GM23248 (cell line): ENCODE measurements around the gene ANKRD11. TPM values are rescaled to one million over a fixed set of nuclear protein-coding genes. Genes with fewer than 3 reads are reported as not detected.
"Not testable (repeated sequence)": the region's sequence is repeated elsewhere in the genome, so short reads cannot be mapped to it uniquely, and the experiment has no call there.

Experiments
- DNase-seq: peaks from one replicate; pipeline ENCODE4 v3.0.0-alpha.2; 2015
- H2AFZ ChIP-seq: fragments of 200-600 bp; sonication (generic); 2 replicates; pipeline ENCODE4 v1.6.1; 2016; ENCODE audit warnings: antibody characterized with exemption
- H3F3A ChIP-seq: fragments of 200-600 bp; sonication (generic); 2 replicates; pipeline ENCODE4 v1.6.1; 2016; ENCODE audit warnings: mild to moderate bottlenecking, antibody characterized with exemption, mixed run types; ENCODE audit not compliant: insufficient read depth
- H3K27ac ChIP-seq: fragments of 200-600 bp; sonication (generic); 2 replicates; pipeline ENCODE4 v1.5.1; 2016; ENCODE audit warnings: mild to moderate bottlenecking
- H3K27me3 ChIP-seq: fragments of 200-600 bp; sonication (generic); replicated peaks from 2 replicates; pipeline ENCODE4 v1.6.1; 2016; ENCODE audit warnings: mild to moderate bottlenecking; ENCODE audit not compliant: insufficient read depth
- H3K36me3 ChIP-seq: fragments of 200-600 bp; sonication (generic); 2 replicates; pipeline ENCODE4 v1.6.1; 2016; ENCODE audit warnings: low read depth, mild to moderate bottlenecking
- H3K4me1 ChIP-seq: fragments of 200-600 bp; sonication (generic); 2 replicates; pipeline ENCODE4 v1.6.1; 2016; ENCODE audit warnings: mild to moderate bottlenecking; ENCODE audit not compliant: insufficient read depth
- H3K4me2 ChIP-seq: fragments of 200-600 bp; sonication (generic); one replicate; pipeline ENCODE4 v1.6.1; 2016; ENCODE audit warnings: mild to moderate bottlenecking; ENCODE audit not compliant: unreplicated experiment
- H3K4me3 ChIP-seq: fragments of 200-600 bp; sonication (generic); 2 replicates; pipeline ENCODE4 v1.5.1; 2016; ENCODE audit warnings: mild to moderate bottlenecking
- H3K79me2 ChIP-seq: fragments of 200-600 bp; sonication (generic); 2 replicates; pipeline ENCODE4 v1.6.1; 2016; ENCODE audit warnings: mild to moderate bottlenecking; ENCODE audit not compliant: insufficient read depth
- H3K9ac ChIP-seq: fragments of 200-600 bp; sonication (generic); 2 replicates; pipeline ENCODE4 v1.6.1; 2016; ENCODE audit warnings: mild to moderate bottlenecking
- H3K9me2 ChIP-seq: fragments of 200-600 bp; sonication (generic); 2 replicates; pipeline ENCODE4 v1.6.1; 2016; ENCODE audit warnings: mixed run types, mild to moderate bottlenecking, moderate library complexity; ENCODE audit not compliant: insufficient read depth
- H3K9me3 ChIP-seq: fragments of 200-600 bp; sonication (generic); one replicate; pipeline ENCODE4 v1.6.1; 2017; ENCODE audit warnings: low read depth
- H4K20me1 ChIP-seq: fragments of 200-600 bp; sonication (generic); 2 replicates; pipeline ENCODE4 v1.6.0; 2016; ENCODE audit not compliant: insufficient read depth
- EZH2 ChIP-seq: fragments of 200-600 bp; sonication (generic); IDR thresholded peaks from 2 replicates; pipeline ENCODE4 v1.6.1; 2018; ENCODE audit warnings: antibody characterized with exemption, mild to moderate bottlenecking; ENCODE audit not compliant: insufficient read depth, poor library complexity, severe bottlenecking
- EZH2phosphoT487 ChIP-seq: fragments of 200-600 bp; sonication (generic); IDR thresholded peaks from 2 replicates; pipeline ENCODE4 v1.6.1; 2018; ENCODE audit warnings: antibody characterized with exemption, moderate library complexity, mild to moderate bottlenecking, low read depth; ENCODE audit not compliant: insufficient read depth
- WGBS, 2 experiments: methylation state at CpG; one replicate each; pipeline ENCODE4 v1.1.6; 2015 to 2017; ENCODE audit warnings: low lambda C conversion rate in 2 of 2, low coverage in 1 of 2; ENCODE audit errors: missing lambda C conversion rate in 2 of 2; 5-methylcytosine and 5-hydroxymethylcytosine counted together
- in situ Hi-C: fragments of 300-500 bp; cut with MboI; formaldehyde crosslinking; loops from 2 replicates; pipeline ENCODE4 v1.15.0; 2020
- polyA plus RNA-seq: library from polyadenylated mRNA; unstranded; fragments of >200 nt; fragmentation: Nextera tagmentation; extraction: Ambion mirVana; gene quantifications from 2 replicates; pipeline ENCODE4 v1.2.1, GENCODE V29; 2016
- total RNA-seq: library from RNA; depleted of rRNA; stranded (reverse); fragments of >200 nt; shearing (Covaris generic); gene quantifications from 2 replicates; pipeline ENCODE4 v1.2.3, GENCODE V29; 2014

The ANKRD11 gene
- total and polyA plus RNA-seq, 2 experiments from 2014 or later = 39.3 to 84.7 TPM

DNA sequence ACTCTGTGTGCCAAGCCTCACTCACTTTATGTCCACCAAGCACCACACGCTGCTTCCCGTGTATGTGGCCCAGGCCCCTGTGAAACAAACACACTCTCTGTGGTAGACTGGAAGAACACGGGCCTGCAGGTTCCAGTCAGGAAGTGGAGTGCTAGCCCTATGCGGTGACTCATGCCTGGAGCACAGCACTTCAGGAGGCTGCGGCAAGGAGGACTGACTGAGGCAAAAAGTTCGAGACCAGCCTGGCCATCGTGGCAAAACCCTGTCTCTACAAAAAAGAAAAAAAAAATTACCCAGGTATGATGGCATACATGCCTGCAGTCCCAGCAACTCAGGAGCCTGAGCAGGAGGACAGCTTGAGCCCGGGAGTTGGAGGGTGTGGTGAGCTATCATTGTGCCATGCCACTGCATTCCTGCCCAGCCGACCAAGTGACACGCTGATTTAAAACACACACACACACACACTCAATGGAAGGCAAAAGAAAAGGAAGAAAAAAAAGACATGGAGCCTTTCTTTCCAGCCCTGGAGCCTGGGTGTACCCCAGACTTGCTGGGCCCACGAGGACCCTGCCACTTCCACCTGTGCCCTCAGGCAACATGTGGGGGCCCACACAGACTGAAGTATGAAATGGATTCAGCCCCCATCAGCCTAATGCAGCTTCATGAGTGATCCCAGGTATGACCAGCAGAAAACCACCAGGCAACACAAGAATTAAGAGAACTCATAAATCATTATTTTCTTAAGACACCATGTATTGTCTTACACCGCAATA is 126.6 kb downstream of the ANKRD11 start:
- H3K9me2 ChIP-seq = no peaks in the 10 kb centered on the region
- peak; percentile 84 for DNase-seq
- peaks cover 6% of the 10 kb centered on the region; the same call in 1 of the 2 replicates for H3K36me3 ChIP-seq
- no peak overlapping the region for H2AFZ ChIP-seq
- H3K9ac ChIP-seq = no peak overlapping the region
- H3K27ac ChIP-seq = peak overlapping the region; percentile 73
- no peak overlapping the region for H3K4me3 ChIP-seq
- H3K27me3 ChIP-seq = no peaks in the 10 kb centered on the region
- H3K9me3 ChIP-seq = no peaks in the 10 kb centered on the region
- in situ Hi-C loops = no loop called here
- peak overlapping the region; percentile 25 for H3K4me2 ChIP-seq
- H3F3A ChIP-seq = peaks cover 41% of the 10 kb centered on the region
- 36 to 37% methylated on average over 11 to 12 of the region's 12 CpGs for WGBS, 2 experiments
- peaks cover 68% of the 10 kb centered on the region for H4K20me1 ChIP-seq
- no peak for TF ChIP-seq EZH2
- no peak for TF ChIP-seq EZH2phosphoT487
- H3K79me2 ChIP-seq = peaks cover 100% of the 10 kb centered on the region
- peaks cover 48% of the 10 kb centered on the region for H3K4me1 ChIP-seq

DNA sequence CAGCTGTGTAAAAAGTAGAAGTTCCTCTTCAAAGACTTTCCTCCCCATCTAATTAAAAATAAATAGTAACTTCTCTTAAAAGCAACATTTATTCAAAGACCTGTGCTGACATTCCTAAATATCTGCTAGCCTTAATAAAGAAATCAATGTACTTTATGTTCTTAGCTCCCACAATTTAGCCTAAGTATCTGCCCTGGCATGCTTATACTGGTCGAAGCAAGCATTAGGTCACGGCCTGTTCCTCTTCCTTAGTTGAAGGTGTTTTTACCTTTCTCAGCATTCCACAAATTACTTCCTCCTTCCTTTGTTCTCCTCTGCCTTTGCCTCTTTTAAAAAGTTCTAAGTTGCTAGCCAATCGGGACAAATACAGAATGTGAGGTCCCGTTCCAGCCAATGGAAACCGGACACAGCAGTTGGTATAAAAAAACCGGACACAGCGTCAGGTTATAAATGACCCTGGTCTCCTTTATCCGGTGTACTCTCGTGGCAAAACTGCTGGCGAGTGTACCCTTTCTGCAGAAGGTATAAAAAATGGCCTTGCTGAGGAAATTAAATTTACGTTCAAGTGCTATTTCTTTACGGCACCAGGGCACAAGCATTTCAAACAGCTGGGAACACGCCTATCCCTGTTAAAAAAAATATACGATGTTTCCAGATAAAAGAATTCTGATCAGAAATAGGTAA is 127.7 kb downstream of the ANKRD11 start:
- 93 to 97% methylated on average over 13 of the region's 14 CpGs for WGBS, 2 experiments
- H2AFZ ChIP-seq, DNase-seq, H3K9me2 ChIP-seq, H3K4me2 ChIP-seq, H3K9me3 ChIP-seq, H3K4me3 ChIP-seq, H3K9ac ChIP-seq, in situ Hi-C loops, H3K27ac ChIP-seq, H3K27me3 ChIP-seq, H3K36me3 ChIP-seq: not testable (repeated sequence)
- peaks cover 37% of the 10 kb centered on the region for H3F3A ChIP-seq
- H3K4me1 ChIP-seq = peaks cover 39% of the 10 kb centered on the region
- H4K20me1 ChIP-seq = peaks cover 64% of the 10 kb centered on the region
- peaks cover 100% of the 10 kb centered on the region for H3K79me2 ChIP-seq

DNA sequence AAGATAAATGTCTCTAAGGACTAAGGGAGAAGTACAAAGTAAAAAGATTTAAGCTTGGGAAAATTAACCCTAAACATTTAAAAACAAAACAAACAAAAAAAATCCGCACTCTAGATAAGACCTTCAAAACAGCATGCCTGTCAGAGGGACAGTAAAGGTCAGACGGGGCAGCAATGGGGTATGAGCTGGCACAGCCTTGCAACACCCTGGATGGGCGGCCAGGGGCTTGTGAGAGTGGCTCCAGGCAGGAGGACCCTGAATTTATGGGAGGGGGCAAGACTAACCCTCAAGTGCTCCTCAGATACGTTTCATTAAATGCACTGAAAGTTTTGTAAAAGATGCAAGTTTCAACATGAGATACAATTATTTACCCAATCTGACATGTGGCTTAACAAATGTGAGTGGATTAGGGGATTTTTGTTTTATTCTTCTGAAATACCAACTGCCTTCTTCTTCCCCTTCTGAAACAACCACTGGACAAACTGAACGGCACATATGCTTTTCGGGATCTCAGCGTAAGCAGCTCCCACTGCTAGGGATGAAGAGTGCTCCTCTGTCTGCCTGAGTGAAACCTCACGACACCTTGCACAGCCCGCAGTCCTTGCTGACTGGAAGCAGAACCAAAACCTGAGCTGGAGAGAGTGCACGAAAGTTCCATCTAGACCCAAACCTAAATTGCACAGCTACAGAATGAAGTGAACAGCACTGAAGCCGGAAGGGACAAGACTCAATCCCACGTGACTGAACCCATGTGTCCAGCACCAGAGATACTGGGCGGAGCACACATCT is 128.4 kb downstream of the ANKRD11 start:
- no peaks in the 10 kb centered on the region for H3K9me2 ChIP-seq
- no peak overlapping the region for H3K27ac ChIP-seq
- 65% methylated on average over 13 of the region's 13 CpGs for WGBS, 2 experiments
- H3K27me3 ChIP-seq = no peaks in the 10 kb centered on the region
- peaks cover 10% of the 10 kb centered on the region; the same call in 1 of the 2 replicates for H3K36me3 ChIP-seq
- in situ Hi-C loops = no loop called here
- H3K9me3 ChIP-seq = no peaks in the 10 kb centered on the region
- peaks cover 62% of the 10 kb centered on the region for H4K20me1 ChIP-seq
- no peak overlapping the region for H3K4me3 ChIP-seq
- H3K79me2 ChIP-seq = peaks cover 100% of the 10 kb centered on the region
- peaks cover 39% of the 10 kb centered on the region for H3K4me1 ChIP-seq
- peak; percentile 50 for DNase-seq
- H3K9ac ChIP-seq = no peak overlapping the region
- no peak overlapping the region for H3K4me2 ChIP-seq
- no peak overlapping the region for H2AFZ ChIP-seq
- TF ChIP-seq EZH2phosphoT487 (no peak), EZH2 (no peak)
- H3F3A ChIP-seq = peaks cover 36% of the 10 kb centered on the region

DNA sequence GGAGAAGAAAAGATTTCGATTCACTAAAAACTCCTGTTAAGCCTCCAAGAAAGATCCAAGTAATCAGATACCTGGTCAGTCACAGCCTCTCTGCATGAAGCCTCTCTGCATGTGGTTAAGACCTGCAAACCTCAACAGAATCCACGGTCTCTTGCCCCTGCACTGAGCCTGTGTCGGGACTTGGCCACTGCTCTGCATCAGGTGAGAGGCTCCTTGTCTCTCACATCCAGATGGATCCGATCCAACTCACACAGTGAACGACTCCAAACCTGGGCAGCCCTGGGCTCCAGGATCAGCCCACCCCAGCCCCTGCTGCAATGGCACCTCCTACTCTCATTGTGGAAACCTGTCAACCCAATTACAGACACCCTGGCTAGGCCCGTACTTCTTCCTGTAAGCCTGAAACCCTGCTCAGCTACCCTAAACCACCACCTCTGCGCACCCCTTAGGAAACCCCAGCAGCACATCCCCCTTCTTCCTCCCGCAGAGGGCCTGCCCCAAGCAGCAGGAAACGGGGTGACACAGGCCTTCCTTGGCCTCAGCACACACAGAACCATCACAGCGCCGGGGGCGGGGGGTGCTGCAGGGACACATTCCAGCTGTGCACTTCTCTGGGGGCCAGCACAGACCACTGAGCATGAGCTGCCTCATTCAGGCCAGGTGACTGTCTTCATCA is 129.5 kb downstream of the ANKRD11 start:
- no peaks in the 10 kb centered on the region for H3K27me3 ChIP-seq

More for the DNA sequence above, 129.5 kb downstream of the ANKRD11 start:
- TF ChIP-seq EZH2 (no peak), EZH2phosphoT487 (no peak)
- no peaks in the 10 kb centered on the region for H3K9me3 ChIP-seq
- in situ Hi-C loops = no loop called here
- no peak overlapping the region for H3K9ac ChIP-seq
- H3K36me3 ChIP-seq = peaks cover 10% of the 10 kb centered on the region; the same call in 1 of the 2 replicates
- DNase-seq = no peak
- H3K4me2 ChIP-seq = no peak overlapping the region
- H3K27ac ChIP-seq = no peak overlapping the region
- H3F3A ChIP-seq = peaks cover 36% of the 10 kb centered on the region
- peaks cover 34% of the 10 kb centered on the region for H3K4me1 ChIP-seq
- peaks cover 55% of the 10 kb centered on the region for H4K20me1 ChIP-seq
- no peak overlapping the region for H2AFZ ChIP-seq
- no peaks in the 10 kb centered on the region for H3K9me2 ChIP-seq
- H3K4me3 ChIP-seq = no peak overlapping the region
- WGBS, 2 experiments = 78 to 83% methylated on average over 11 to 12 of the region's 12 CpGs
- H3K79me2 ChIP-seq = peaks cover 100% of the 10 kb centered on the region
